Fibroblast of the aortic adventitia (primary cell): ENCODE measurements around the gene MRPL49. TPM values are rescaled to one million over a fixed set of nuclear protein-coding genes. Genes with fewer than 3 reads are reported as not detected.

Experiments used
- DNase-seq: peaks from one replicate; pipeline ENCODE4 v3.0.0-alpha.2; 2010; ENCODE audit warnings: low read depth
- H3K4me3 ChIP-seq: 2 replicates; pipeline ENCODE4 v1.5.1; 2011; ENCODE audit warnings: low read depth, mild to moderate bottlenecking, control low read depth, low read length, moderate library complexity
- total RNA-seq: library from RNA; depleted of rRNA; stranded (reverse); fragments of >200 nt; gene quantifications from 2 replicates; pipeline ENCODE4 v1.2.3, GENCODE V29; 2012; ENCODE audit warnings: low replicate concordance
- TF ChIP-seq, protein P1 (sequence below): IDR thresholded peaks from 2 replicates; pipeline ENCODE4 v1.5.1; 2011; ENCODE audit warnings: mild to moderate bottlenecking, low read length, control low read depth, inconsistent platforms; ENCODE audit not compliant: insufficient read depth

MRPL49 gene
- total RNA-seq, 1 donor, result 34.7 TPM

DNA sequence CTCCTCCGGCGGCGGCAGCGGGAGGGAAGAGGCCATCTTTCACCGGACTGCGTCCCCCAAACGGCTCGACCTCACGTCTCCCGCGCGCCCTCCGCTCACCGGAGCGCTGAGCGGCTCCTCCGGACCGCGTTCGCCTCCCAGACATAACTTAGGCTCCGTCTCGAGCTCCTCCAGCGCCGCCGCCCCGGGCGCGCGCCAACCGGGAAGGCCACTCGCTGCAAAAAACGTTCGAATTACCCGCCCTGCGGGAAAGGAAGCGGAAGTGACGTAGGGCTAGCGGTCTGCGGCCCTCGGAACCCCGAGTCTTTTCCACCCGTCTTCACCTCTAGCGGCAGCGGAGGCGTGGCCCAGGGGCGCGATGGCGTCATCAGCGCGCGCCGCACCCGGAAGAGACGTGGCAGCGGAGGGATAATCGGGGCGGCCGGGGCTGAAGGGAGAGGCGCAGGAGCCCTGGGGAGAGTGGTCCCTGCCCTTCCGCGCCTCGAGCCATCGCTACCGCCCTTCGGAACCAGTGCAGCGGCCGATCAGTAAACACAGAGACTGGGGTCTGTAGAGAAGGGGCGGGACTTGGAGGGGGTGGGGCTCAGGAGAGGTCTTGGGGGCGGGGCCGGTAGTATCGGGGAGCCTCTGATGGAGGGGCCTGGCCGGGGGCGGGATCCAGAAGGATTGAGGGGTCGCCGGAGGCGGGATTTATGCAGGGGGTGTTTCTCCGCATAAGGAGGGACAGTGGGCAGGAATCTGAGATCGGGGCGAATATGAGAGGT lies 38.1 kb upstream of the MRPL49 start, which contains the start of the genes CDCA5 and ZFPL1:
TSS of gene CDCA5 (minus strand) at position 207 of the 764 bp plus-strand sequence. CDS start at position 145, 62 bp downstream.
TSS of gene ZFPL1 (plus strand) at position 389 of the 764 bp plus-strand sequence. CDS start 477 bp downstream, outside the sequence.
- peak within 1 kb of the TSS; percentile 95 for H3K4me3 ChIP-seq
- TF ChIP-seq, protein P1, sequence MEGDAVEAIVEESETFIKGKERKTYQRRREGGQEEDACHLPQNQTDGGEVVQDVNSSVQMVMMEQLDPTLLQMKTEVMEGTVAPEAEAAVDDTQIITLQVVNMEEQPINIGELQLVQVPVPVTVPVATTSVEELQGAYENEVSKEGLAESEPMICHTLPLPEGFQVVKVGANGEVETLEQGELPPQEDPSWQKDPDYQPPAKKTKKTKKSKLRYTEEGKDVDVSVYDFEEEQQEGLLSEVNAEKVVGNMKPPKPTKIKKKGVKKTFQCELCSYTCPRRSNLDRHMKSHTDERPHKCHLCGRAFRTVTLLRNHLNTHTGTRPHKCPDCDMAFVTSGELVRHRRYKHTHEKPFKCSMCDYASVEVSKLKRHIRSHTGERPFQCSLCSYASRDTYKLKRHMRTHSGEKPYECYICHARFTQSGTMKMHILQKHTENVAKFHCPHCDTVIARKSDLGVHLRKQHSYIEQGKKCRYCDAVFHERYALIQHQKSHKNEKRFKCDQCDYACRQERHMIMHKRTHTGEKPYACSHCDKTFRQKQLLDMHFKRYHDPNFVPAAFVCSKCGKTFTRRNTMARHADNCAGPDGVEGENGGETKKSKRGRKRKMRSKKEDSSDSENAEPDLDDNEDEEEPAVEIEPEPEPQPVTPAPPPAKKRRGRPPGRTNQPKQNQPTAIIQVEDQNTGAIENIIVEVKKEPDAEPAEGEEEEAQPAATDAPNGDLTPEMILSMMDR, result no peak
- DNase-seq, result peak; percentile 95

- TF ChIP-seq, protein P1, result no peak
- no peak for DNase-seq
- peak overlapping the region; percentile 95 for H3K4me3 ChIP-seq
These were observed 37.3 kb upstream of the MRPL49 start for GRCh38 chr11:65084598-65085375.

DNA sequence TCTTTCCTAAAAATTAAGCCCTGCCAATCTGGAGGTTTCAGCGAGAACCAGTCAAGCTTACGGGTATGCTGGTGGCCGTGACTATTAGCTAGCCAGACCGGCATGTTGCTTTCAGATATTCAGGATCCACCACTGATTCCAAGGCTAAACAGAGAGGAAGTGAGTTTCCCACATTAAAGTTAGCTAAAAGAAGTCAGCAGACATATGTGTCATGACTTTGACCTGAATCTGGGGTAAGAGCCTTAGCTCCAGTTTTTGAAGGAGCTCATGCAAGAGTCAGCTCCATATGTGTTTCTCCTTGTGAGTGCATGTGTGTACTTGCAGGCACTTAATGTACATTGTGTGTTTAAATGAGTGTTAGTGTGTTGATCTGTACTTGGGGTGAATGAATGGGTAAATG lies 36.7 kb upstream of the MRPL49 start:
- TF ChIP-seq, protein P1, result no peak
- peak overlapping the region; percentile 95 for H3K4me3 ChIP-seq
- no peak for DNase-seq

- no peak for DNase-seq
- TF ChIP-seq, protein P1, result no peak
- no peak overlapping the region for H3K4me3 ChIP-seq
These were observed 35.3 kb upstream of the MRPL49 start for GRCh38 chr11:65086809-65087208.

- no peak overlapping the region for H3K4me3 ChIP-seq
- TF ChIP-seq, protein P1, result no peak
- DNase-seq, result no peak
These were observed 34.9 kb upstream of the MRPL49 start for GRCh38 chr11:65087216-65087615.

- no peak overlapping the region for H3K4me3 ChIP-seq
- TF ChIP-seq, protein P1, result no peak
- no peak for DNase-seq
These were observed 34.3 kb upstream of the MRPL49 start for GRCh38 chr11:65087827-65088226.
